HepG2 (cell line): ENCODE data around the gene IL3. TPM values are rescaled to one million over a fixed set of nuclear protein-coding genes. Genes with fewer than 3 reads are reported as not detected.

ENCODE experiments used
- ATAC-seq: fragments of 200-7000 bp; cut with Tn5 transposase; 3 replicates; pipeline ENCODE4 v1.9.1; 2020; ENCODE audit warnings: mild to moderate bottlenecking, moderate library complexity
- BruUV-seq: library from RNA; stranded (reverse); fragments of 400-500 nt; replicated peaks from 2 replicates; lab custom pipeline; 2021; lab: Mats Ljungman, UMichigan
- CTCF ChIA-PET: fragments of 300-600 bp; formaldehyde crosslinking; extraction: SDS; loops from one replicate; lab custom pipeline; 2021; ENCODE audit warnings: low total read pairs, inconsistent platforms, low intra/inter-chr PET ratio; lab: Yijun Ruan, JAX
- POLR2A ChIA-PET: fragments of 350-600 bp; sonication (Branson Sonifier 250); formaldehyde crosslinking; loops from one replicate; lab custom pipeline; 2020; ENCODE audit warnings: antibody characterized with exemption, inconsistent platforms; lab: Yijun Ruan, JAX
- DNase-seq: peaks from one replicate; pipeline ENCODE4 v3.0.0-alpha.2; 2015; ENCODE audit warnings: low spot score
- FAIRE-seq: peaks from 3 replicates; lab custom pipeline; 2011; peaks lifted over from hg19 to GRCh38; lab: Jason Lieb, UNC
- H2AFZ ChIP-seq: one replicate; pipeline ENCODE4 v1.6.1; 2011; ENCODE audit warnings: low read length, inconsistent platforms
- H3K27ac ChIP-seq: fragments of 300-600 bp; 3 replicates; pipeline ENCODE4 v1.8.0; 2011; ENCODE audit warnings: mixed run types, mild to moderate bottlenecking, mixed read lengths, low read length, inconsistent platforms; ENCODE audit not compliant: insufficient read depth; ENCODE audit errors: extremely low read length
- H3K27me3 ChIP-seq, 2 experiments: fragments of 200-600 bp in 1 of 2; 2 replicates in 1 of 2; 3 replicates in 1 of 2; pipeline versions ENCODE4 v1.6.0 to v1.8.0; 2011; ENCODE audit warnings: low read length in 2 of 2, mild to moderate bottlenecking in 2 of 2, moderate library complexity in 2 of 2, inconsistent platforms in 1 of 2; ENCODE audit not compliant: insufficient read depth in 2 of 2, control insufficient read depth in 1 of 2
- H3K36me3 ChIP-seq, 2 experiments: fragments of 200-600 bp in 1 of 2; replicated peaks in 1 of 2; 2 replicates in 1 of 2; 3 replicates in 1 of 2; pipeline versions ENCODE4 v1.5.1 to v1.8.0; 2011; ENCODE audit warnings: low read length in 2 of 2, inconsistent platforms in 1 of 2; ENCODE audit not compliant: insufficient read depth in 2 of 2, control insufficient read depth in 1 of 2
- H3K4me1 ChIP-seq: 2 replicates; pipeline ENCODE4 v1.5.1; 2012; ENCODE audit warnings: low read length, inconsistent platforms; ENCODE audit not compliant: insufficient read depth
- H3K4me2 ChIP-seq: 2 replicates; pipeline ENCODE4 v1.6.0; 2011; ENCODE audit warnings: low read depth, low read length, inconsistent platforms
- H3K4me3 ChIP-seq, 3 experiments: fragments of 200-600 bp in 1 of 3; sonication (generic), shearing (Covaris generic) in 1 of 3; replicated peaks in 1 of 3; 2 replicates each; pipeline ENCODE4 v1.5.1; 2011 to 2016; ENCODE audit warnings: low read length in 3 of 3, inconsistent platforms in 2 of 3, low read depth in 2 of 3, mild to moderate bottlenecking in 2 of 3, control low read depth in 1 of 3, mixed read lengths in 1 of 3; ENCODE audit not compliant: insufficient read depth in 1 of 3
- H3K79me2 ChIP-seq: one replicate; pipeline ENCODE4 v1.6.1; 2011; ENCODE audit warnings: low read length, inconsistent platforms; ENCODE audit not compliant: insufficient read depth
- H3K9ac ChIP-seq: 2 replicates; pipeline ENCODE4 v1.6.0; 2011; ENCODE audit warnings: mild to moderate bottlenecking, low read depth, low read length, inconsistent platforms; ENCODE audit not compliant: insufficient read depth
- H3K9me3 ChIP-seq: 2 replicates; pipeline ENCODE4 v1.5.1; 2012; ENCODE audit warnings: mild to moderate bottlenecking, low read length
- H4K20me1 ChIP-seq: 2 replicates; pipeline ENCODE4 v1.6.0; 2011; ENCODE audit warnings: inconsistent platforms, mild to moderate bottlenecking, low read length, moderate library complexity; ENCODE audit not compliant: insufficient read depth
- BRF2 ChIP-seq: sonication (generic); formaldehyde crosslinking; IDR thresholded peaks from 2 replicates; pipeline ENCODE4 v1.8.1; 2022; ENCODE audit warnings: mild to moderate bottlenecking, missing genetic modification reagents
- DPF2 ChIP-seq: sonication (generic); formaldehyde crosslinking; IDR thresholded peaks from 2 replicates; pipeline ENCODE4 v1.4.0; 2020; ENCODE audit warnings: mild to moderate bottlenecking, low read depth, missing genetic modification reagents, borderline replicate concordance
- HDAC1 ChIP-seq: sonication (generic); formaldehyde crosslinking; IDR thresholded peaks from 2 replicates; pipeline ENCODE4 v1.5.1; 2020; ENCODE audit warnings: mild to moderate bottlenecking, missing genetic modification reagents
- IRF2 ChIP-seq: IDR thresholded peaks from 2 replicates; pipeline ENCODE4 v1.6.1; 2018; ENCODE audit warnings: missing genetic modification reagents, missing compliant biosample characterization
- KAT2B ChIP-seq: fragments of 150-350 bp; IDR thresholded peaks from 2 replicates; pipeline ENCODE4 v1.6.1; 2014; ENCODE audit warnings: low read depth, low read length, borderline replicate concordance
- SRSF9 ChIP-seq: fragments of 200-400 bp; formaldehyde crosslinking; IDR thresholded peaks from 2 replicates; pipeline ENCODE4 v1.6.1; 2018; ENCODE audit warnings: borderline replicate concordance, mild to moderate bottlenecking, low read depth, low read length; ENCODE audit not compliant: insufficient read depth, poor library complexity, severe bottlenecking
- ZBTB14 ChIP-seq: sonication (generic); formaldehyde crosslinking; IDR thresholded peaks from 2 replicates; pipeline ENCODE4 v1.4.0; 2020; ENCODE audit warnings: missing genetic modification reagents
- ZNF225 ChIP-seq: sonication (generic); formaldehyde crosslinking; IDR thresholded peaks from 2 replicates; pipeline ENCODE4 v1.4.0; 2020; ENCODE audit warnings: mild to moderate bottlenecking, missing genetic modification reagents
- WGBS: methylation state at CpG from one replicate; pipeline ENCODE4 v1.1.6; 2017; ENCODE audit warnings: low lambda C conversion rate; 5-methylcytosine and 5-hydroxymethylcytosine counted together
- in situ Hi-C: cut with HindIII; loops from 2 replicates; pipeline ENCODE4 v1.10.0; 2017; ENCODE audit warnings: low pct_unique_long_range_greater_than_20kb; ENCODE audit not compliant: extremely low pct_ligation_motif_present
- intact Hi-C: fragments of 100-400 bp; cut with micrococcal nuclease; formaldehyde crosslinking; loops from one replicate; pipeline ENCODE4 v1.10.0; 2022; ENCODE audit not compliant: unreplicated experiment
- polyA plus RNA-seq, 8 experiments: library from polyadenylated mRNA; depleted of rRNA in 3 of 8; stranded (reverse) in 7 of 8; unstranded in 1 of 8; fragments of >200 nt; fragmentation: Illumina TruSeq in 4 of 8; extraction: Trizol in 4 of 8; gene quantifications; 2 replicates each; pipeline versions ENCODE4 v1.2.1 to v1.2.3, GENCODE V29; 2011 to 2016; ENCODE audit warnings: low read depth in 4 of 8, missing spikeins in 1 of 8, mixed read lengths in 1 of 8; ENCODE audit not compliant: insufficient read depth in 1 of 8
- total RNA-seq, 5 experiments: library from RNA; depleted of rRNA; stranded (reverse); fragments of >200 nt; fragmentation: Illumina TruSeq; extraction: Trizol; gene quantifications; 2 replicates each; pipeline ENCODE4 v1.2.3, GENCODE V29; 2016; ENCODE audit warnings: low read depth in 1 of 5
- TF ChIP-seq, protein P1 (sequence below): IDR thresholded peaks from 2 replicates; pipeline ENCODE4 v1.6.1; 2016; ENCODE audit warnings: low read depth
- TF ChIP-seq, protein P2 (sequence below): sonication (generic); formaldehyde crosslinking; IDR thresholded peaks from 2 replicates; pipeline ENCODE4 v1.4.0; 2020; ENCODE audit warnings: mild to moderate bottlenecking, missing genetic modification reagents

The IL3 gene
- total and polyA plus RNA-seq, 2 of the 13 experiments (the other 11 are each of a cell fraction or from before 2014, with no cell fraction given), result not detected

DNA sequence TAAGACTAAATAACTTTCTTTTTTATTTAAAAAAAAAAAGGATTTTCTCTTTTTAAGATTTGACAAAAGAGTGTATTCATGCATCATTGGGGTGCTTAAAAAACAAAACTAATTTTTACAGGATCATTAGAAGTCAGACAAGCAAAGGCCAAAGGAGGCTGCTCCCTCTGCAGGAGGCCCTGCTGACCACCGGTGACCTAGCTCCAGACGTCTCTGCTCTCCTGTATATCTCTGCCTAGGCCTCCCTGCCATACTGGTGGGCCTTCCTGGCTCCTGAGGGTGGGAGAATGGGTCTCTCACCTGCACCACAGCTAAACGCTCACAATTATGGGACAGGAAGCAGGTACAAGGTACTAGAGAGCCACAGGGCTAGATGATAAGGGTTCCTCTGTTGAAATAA, 49.7 kb downstream of the IL3 start:
- no peaks in the 10 kb centered on the region for H3K9me3 ChIP-seq
- FAIRE-seq (no peak), DNase-seq (no peak), ATAC-seq (peak; percentile 71)
- WGBS, result 0% methylated on average over 3 of the region's 3 CpGs
- CTCF ChIA-PET, result no interaction called here
- no peak overlapping the region for H3K4me3 ChIP-seq
- H4K20me1 ChIP-seq, result no peaks in the 10 kb centered on the region
- POLR2A ChIA-PET, result no interaction called here
- peaks cover 7% of the 10 kb centered on the region for H3K4me1 ChIP-seq
- no peak overlapping the region for H3K27ac ChIP-seq
- no peaks in the 10 kb centered on the region for H3K27me3 ChIP-seq
- no peak overlapping the region for H2AFZ ChIP-seq
- H3K4me2 ChIP-seq, result no peak overlapping the region
- H3K36me3 ChIP-seq, result no peaks in the 10 kb centered on the region
- no peak for TF ChIP-seq SRSF9
- TF ChIP-seq DPF2, result no peak
- TF ChIP-seq ZBTB14 (CRISPR knock-in tag), result no peak
- TF ChIP-seq, protein P1, sequence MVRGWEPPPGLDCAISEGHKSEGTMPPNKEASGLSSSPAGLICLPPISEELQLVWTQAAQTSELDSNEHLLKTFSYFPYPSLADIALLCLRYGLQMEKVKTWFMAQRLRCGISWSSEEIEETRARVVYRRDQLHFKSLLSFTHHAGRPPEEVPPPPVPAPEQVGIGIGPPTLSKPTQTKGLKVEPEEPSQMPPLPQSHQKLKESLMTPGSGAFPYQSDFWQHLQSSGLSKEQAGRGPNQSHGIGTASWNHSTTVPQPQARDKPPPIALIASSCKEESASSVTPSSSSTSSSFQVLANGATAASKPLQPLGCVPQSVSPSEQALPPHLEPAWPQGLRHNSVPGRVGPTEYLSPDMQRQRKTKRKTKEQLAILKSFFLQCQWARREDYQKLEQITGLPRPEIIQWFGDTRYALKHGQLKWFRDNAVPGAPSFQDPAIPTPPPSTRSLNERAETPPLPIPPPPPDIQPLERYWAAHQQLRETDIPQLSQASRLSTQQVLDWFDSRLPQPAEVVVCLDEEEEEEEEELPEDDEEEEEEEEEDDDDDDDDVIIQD (CRISPR knock-in tag), result no peak
- TF ChIP-seq KAT2B, result no peak
- intact Hi-C loops (no loop called here), in situ Hi-C loops (no loop called here)
- no peak overlapping the region for H3K9ac ChIP-seq
- BruUV-seq, result no TSS peak
- no peaks in the 10 kb centered on the region for H3K79me2 ChIP-seq

DNA sequence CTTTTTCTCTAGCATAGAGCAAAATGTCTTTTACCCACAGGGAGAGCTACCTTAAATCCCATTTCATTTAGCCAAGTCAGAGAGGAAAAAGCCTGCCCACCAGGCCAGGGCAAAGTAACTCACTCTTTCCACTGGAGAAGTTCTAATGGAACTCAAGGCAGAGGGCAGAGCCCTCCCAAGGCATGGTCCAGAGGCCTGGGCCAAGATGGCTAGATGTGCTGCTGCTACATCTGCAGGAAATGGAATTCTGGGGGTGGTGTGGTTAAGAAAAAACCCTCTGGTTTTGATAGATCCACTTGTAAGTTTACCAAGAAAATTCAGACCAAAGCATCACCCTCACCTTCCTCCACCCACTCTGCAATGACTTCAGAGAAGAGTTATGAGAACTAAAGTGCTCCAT, 50.5 kb downstream of the IL3 start:
- Histone ChIP-seq H4K20me1 (no peaks in the 10 kb centered on the region), H3K36me3 (no peaks in the 10 kb centered on the region), H3K9ac (no peak overlapping the region), H3K27me3 (no peaks in the 10 kb centered on the region), H3K79me2 (no peaks in the 10 kb centered on the region), H3K4me3 (no peak overlapping the region), H3K4me1 (peaks cover 7% of the 10 kb centered on the region), H3K27ac (no peak overlapping the region), H3K4me2 (no peak overlapping the region), H3K9me3 (no peaks in the 10 kb centered on the region), H2AFZ (no peak overlapping the region)
- CTCF ChIA-PET, result no interaction called here
- FAIRE-seq (no peak), ATAC-seq (no peak), DNase-seq (no peak)
- no TSS peak for BruUV-seq
- intact Hi-C loops (no loop called here), in situ Hi-C loops (no loop called here)
- POLR2A ChIA-PET, result no interaction called here
- TF ChIP-seq BRF2 (CRISPR knock-in tag) (no peak), ZNF225 (no peak), HDAC1 (CRISPR knock-in tag) (no peak), IRF2 (no peak)
- TF ChIP-seq, protein P2, sequence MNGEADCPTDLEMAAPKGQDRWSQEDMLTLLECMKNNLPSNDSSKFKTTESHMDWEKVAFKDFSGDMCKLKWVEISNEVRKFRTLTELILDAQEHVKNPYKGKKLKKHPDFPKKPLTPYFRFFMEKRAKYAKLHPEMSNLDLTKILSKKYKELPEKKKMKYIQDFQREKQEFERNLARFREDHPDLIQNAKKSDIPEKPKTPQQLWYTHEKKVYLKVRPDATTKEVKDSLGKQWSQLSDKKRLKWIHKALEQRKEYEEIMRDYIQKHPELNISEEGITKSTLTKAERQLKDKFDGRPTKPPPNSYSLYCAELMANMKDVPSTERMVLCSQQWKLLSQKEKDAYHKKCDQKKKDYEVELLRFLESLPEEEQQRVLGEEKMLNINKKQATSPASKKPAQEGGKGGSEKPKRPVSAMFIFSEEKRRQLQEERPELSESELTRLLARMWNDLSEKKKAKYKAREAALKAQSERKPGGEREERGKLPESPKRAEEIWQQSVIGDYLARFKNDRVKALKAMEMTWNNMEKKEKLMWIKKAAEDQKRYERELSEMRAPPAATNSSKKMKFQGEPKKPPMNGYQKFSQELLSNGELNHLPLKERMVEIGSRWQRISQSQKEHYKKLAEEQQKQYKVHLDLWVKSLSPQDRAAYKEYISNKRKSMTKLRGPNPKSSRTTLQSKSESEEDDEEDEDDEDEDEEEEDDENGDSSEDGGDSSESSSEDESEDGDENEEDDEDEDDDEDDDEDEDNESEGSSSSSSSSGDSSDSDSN, result no peak
